Amniotic stem cell (primary cell): ENCODE measurements around the gene MOK.
"Not testable (repeated sequence)": the region's sequence is repeated elsewhere in the genome, so short reads cannot be mapped to it uniquely, and the experiment has no call there.

Source experiments
- DNase-seq: peaks from one replicate; lab custom pipeline; 2025; lab: John Stamatoyannopoulos, UW

MOK gene

GRCh38 chr14:102304611-102305506, at the start of gene MOK:
MOK (minus strand) TSS chr14:102305164; CDS start chr14:102304968, 196 bp downstream.
- DNase-seq, result peak; percentile 93

GRCh38 chr14:102353126-102353619, 48.2 kb upstream of the MOK start:
- DNase-seq, result no peak

- DNase-seq, result no peak
These were observed 47.2 kb upstream of the MOK start for GRCh38 chr14:102352213-102352612.

- not testable (repeated sequence) for DNase-seq
These were observed 46.6 kb upstream of the MOK start for GRCh38 chr14:102351593-102351992.

- no peak for DNase-seq
These were observed 46.1 kb upstream of the MOK start for GRCh38 chr14:102351023-102351422.

- no peak for DNase-seq
These were observed 43.4 kb upstream of the MOK start for GRCh38 chr14:102348376-102348775.

GRCh38 chr14:102346645-102347044, 41.7 kb upstream of the MOK start:
- DNase-seq, result no peak

- DNase-seq, result no peak
These were observed 40.3 kb upstream of the MOK start for GRCh38 chr14:102345232-102345631.

- no peak for DNase-seq
These were observed 39.5 kb upstream of the MOK start for GRCh38 chr14:102344485-102344884.

- DNase-seq, result no peak
These were observed 39.1 kb upstream of the MOK start for GRCh38 chr14:102344084-102344483.

GRCh38 chr14:102342238-102342637, 37.3 kb upstream of the MOK start:
- DNase-seq, result no peak

GRCh38 chr14:102341566-102341965, 36.6 kb upstream of the MOK start:
- no peak for DNase-seq

- DNase-seq, result no peak
These were observed 33.8 kb upstream of the MOK start for GRCh38 chr14:102338724-102339123.

GRCh38 chr14:102335163-102335562, 30.2 kb upstream of the MOK start:
- no peak for DNase-seq

- DNase-seq, result no peak
These were observed 29.1 kb upstream of the MOK start for GRCh38 chr14:102333795-102334705.

GRCh38 chr14:102333390-102333789, 28.4 kb upstream of the MOK start:
- no peak for DNase-seq

- no peak for DNase-seq
These were observed 25.8 kb upstream of the MOK start for GRCh38 chr14:102330806-102331205.

- not testable (repeated sequence) for DNase-seq
These were observed 24.4 kb upstream of the MOK start for GRCh38 chr14:102329381-102329780.

- DNase-seq, result no peak
These were observed 21.6 kb upstream of the MOK start for GRCh38 chr14:102326583-102326982.

- DNase-seq, result no peak
These were observed 20.9 kb upstream of the MOK start for GRCh38 chr14:102325791-102326345.

GRCh38 chr14:102323102-102323501, 18.1 kb upstream of the MOK start:
- DNase-seq, result peak; percentile 42
